Neural cell (in vitro differentiated cells): ENCODE data around the gene C1orf185. TPM values are rescaled to one million over a fixed set of nuclear protein-coding genes. Genes with fewer than 3 reads are reported as not detected.

Experiments used
- H2AFZ ChIP-seq: fragments of 200-600, 300-800 bp; sonication (generic), shearing (Covaris generic); 2 replicates; pipeline ENCODE4 v1.6.0; 2014; ENCODE audit warnings: low read depth, mild to moderate bottlenecking, antibody characterized with exemption, low read length, moderate library complexity
- H3F3A ChIP-seq: fragments of 200-600 bp; shearing (Covaris generic); 2 replicates; pipeline ENCODE4 v1.6.1; 2016; ENCODE audit warnings: mild to moderate bottlenecking, moderate library complexity, mixed read lengths, antibody characterized with exemption, low read length; ENCODE audit not compliant: insufficient read depth, poor library complexity, severe bottlenecking
- H3K27ac ChIP-seq: fragments of 200-600, 300-800 bp; sonication (generic), shearing (Covaris generic); 2 replicates; pipeline ENCODE4 v1.5.1; 2014; ENCODE audit warnings: mild to moderate bottlenecking, low read length, moderate library complexity
- H3K27me3 ChIP-seq: fragments of 300-800, 200-600 bp; sonication (generic), shearing (Covaris generic); 2 replicates; pipeline ENCODE4 v1.6.0; 2014; ENCODE audit warnings: mild to moderate bottlenecking, low read depth, low read length, moderate library complexity; ENCODE audit not compliant: insufficient read depth
- H3K36me3 ChIP-seq: fragments of 300-800, 200-600 bp; sonication (generic), shearing (Covaris generic); 2 replicates; pipeline ENCODE4 v1.5.1; 2014; ENCODE audit warnings: mild to moderate bottlenecking, antibody characterized with exemption, low read length, moderate library complexity; ENCODE audit not compliant: insufficient read depth
- H3K4me2 ChIP-seq: fragments of 300-800, 200-600 bp; sonication (generic), shearing (Covaris generic); 2 replicates; pipeline ENCODE4 v1.6.0; 2014; ENCODE audit warnings: mild to moderate bottlenecking, low read length
- H3K4me3 ChIP-seq: fragments of 300-800, 200-600 bp; sonication (generic), shearing (Covaris generic); 2 replicates; pipeline ENCODE4 v1.5.1; 2014; ENCODE audit warnings: mild to moderate bottlenecking, low read length, moderate library complexity
- H3K79me2 ChIP-seq: fragments of 200-600 bp; shearing (Covaris generic); replicated peaks from 2 replicates; pipeline ENCODE4 v1.6.0; 2014; ENCODE audit warnings: mild to moderate bottlenecking, low read length, moderate library complexity; ENCODE audit not compliant: insufficient read depth
- H3K9ac ChIP-seq: fragments of 300-800, 200-600 bp; sonication (generic), shearing (Covaris generic); 2 replicates; pipeline ENCODE4 v1.6.1; 2016; ENCODE audit warnings: mild to moderate bottlenecking, low read length, mixed read lengths
- H3K9me2 ChIP-seq: fragments of 200-600 bp; shearing (Covaris generic); 2 replicates; pipeline ENCODE4 v1.6.1; 2016; ENCODE audit warnings: mild to moderate bottlenecking, low read length, mixed read lengths; ENCODE audit not compliant: insufficient read depth
- H3K9me3 ChIP-seq: fragments of 200-600, 300-800 bp; sonication (generic), shearing (Covaris generic); 2 replicates; pipeline ENCODE4 v1.6.1; 2016; ENCODE audit warnings: mild to moderate bottlenecking, mixed run types, low read length, moderate library complexity, mixed read lengths
- H4K20me1 ChIP-seq: fragments of 200-600 bp; shearing (Covaris generic); 2 replicates; pipeline ENCODE4 v1.6.1; 2016; ENCODE audit warnings: mild to moderate bottlenecking, mixed run types; ENCODE audit not compliant: insufficient read depth
- EP300 ChIP-seq: fragments of 450-650 bp; conservative IDR thresholded peaks from 2 replicates; pipeline ENCODE4 v1.6.1; 2014; ENCODE audit warnings: antibody characterized with exemption, mild to moderate bottlenecking, moderate library complexity; ENCODE audit not compliant: poor library complexity, severe bottlenecking
- MXI1 ChIP-seq: fragments of 450-650 bp; conservative IDR thresholded peaks from 2 replicates; pipeline ENCODE4 v1.6.1; 2014; ENCODE audit warnings: antibody characterized with exemption, mild to moderate bottlenecking; ENCODE audit not compliant: poor library complexity, severe bottlenecking
- POLR2AphosphoS5 ChIP-seq: IDR thresholded peaks from 2 replicates; pipeline ENCODE4 v1.6.1; 2012
- RAD21 ChIP-seq: fragments of 450-650 bp; conservative IDR thresholded peaks from 2 replicates; pipeline ENCODE4 v1.6.1; 2014; ENCODE audit warnings: antibody characterized with exemption, mild to moderate bottlenecking, moderate library complexity
- TAF1 ChIP-seq: IDR thresholded peaks from 2 replicates; pipeline ENCODE4 v1.6.1; 2012; ENCODE audit warnings: low read depth
- polyA plus RNA-seq: library from polyadenylated mRNA; depleted of rRNA; stranded (reverse); fragments of >200 nt; gene quantifications from 2 replicates; pipeline ENCODE4 v1.2.3, GENCODE V29; 2014
- TF ChIP-seq, protein P1 (sequence below): fragments of 450-650 bp; IDR thresholded peaks from 2 replicates; pipeline ENCODE4 v1.5.1; 2014; ENCODE audit warnings: antibody characterized with exemption, mild to moderate bottlenecking, moderate library complexity; ENCODE audit not compliant: poor library complexity, severe bottlenecking
- TF ChIP-seq, protein P2 (sequence below): IDR thresholded peaks from 2 replicates; pipeline ENCODE4 v1.6.1; 2012; ENCODE audit warnings: borderline replicate concordance

The C1orf185 gene
- polyA plus RNA-seq, 1 donor from 2014 or later, result not detected

DNA sequence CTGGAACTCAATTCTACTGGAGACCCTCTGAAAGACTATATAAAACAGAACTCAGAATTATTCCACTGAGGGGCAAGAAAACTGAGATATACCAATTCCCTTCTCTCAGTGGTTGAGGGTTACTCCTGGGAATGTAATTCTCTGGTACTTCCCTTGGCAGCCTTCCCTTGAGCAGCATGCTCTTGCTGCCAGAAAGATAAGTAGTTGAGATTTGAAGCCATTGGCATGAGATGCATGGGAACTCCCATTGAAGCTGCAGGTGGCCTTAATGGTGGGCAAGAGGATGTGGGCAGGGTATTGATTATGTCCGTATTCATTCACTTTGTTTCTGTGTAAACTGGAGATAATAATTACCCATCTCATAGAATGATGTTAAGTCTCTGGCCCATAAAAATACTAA is 28.6 kb upstream of the C1orf185 start:
- no peaks in the 10 kb centered on the region for H3K79me2 ChIP-seq
- no peak overlapping the region for H3K27ac ChIP-seq
- H3K9me2 ChIP-seq, result no peaks in the 10 kb centered on the region
- TF ChIP-seq, protein P1, sequence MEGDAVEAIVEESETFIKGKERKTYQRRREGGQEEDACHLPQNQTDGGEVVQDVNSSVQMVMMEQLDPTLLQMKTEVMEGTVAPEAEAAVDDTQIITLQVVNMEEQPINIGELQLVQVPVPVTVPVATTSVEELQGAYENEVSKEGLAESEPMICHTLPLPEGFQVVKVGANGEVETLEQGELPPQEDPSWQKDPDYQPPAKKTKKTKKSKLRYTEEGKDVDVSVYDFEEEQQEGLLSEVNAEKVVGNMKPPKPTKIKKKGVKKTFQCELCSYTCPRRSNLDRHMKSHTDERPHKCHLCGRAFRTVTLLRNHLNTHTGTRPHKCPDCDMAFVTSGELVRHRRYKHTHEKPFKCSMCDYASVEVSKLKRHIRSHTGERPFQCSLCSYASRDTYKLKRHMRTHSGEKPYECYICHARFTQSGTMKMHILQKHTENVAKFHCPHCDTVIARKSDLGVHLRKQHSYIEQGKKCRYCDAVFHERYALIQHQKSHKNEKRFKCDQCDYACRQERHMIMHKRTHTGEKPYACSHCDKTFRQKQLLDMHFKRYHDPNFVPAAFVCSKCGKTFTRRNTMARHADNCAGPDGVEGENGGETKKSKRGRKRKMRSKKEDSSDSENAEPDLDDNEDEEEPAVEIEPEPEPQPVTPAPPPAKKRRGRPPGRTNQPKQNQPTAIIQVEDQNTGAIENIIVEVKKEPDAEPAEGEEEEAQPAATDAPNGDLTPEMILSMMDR, result no peak
- TF ChIP-seq EP300, result no peak
- TF ChIP-seq RAD21, result no peak
- TF ChIP-seq MXI1, result no peak
- TF ChIP-seq POLR2AphosphoS5, result no peak
- TF ChIP-seq, protein P2, sequence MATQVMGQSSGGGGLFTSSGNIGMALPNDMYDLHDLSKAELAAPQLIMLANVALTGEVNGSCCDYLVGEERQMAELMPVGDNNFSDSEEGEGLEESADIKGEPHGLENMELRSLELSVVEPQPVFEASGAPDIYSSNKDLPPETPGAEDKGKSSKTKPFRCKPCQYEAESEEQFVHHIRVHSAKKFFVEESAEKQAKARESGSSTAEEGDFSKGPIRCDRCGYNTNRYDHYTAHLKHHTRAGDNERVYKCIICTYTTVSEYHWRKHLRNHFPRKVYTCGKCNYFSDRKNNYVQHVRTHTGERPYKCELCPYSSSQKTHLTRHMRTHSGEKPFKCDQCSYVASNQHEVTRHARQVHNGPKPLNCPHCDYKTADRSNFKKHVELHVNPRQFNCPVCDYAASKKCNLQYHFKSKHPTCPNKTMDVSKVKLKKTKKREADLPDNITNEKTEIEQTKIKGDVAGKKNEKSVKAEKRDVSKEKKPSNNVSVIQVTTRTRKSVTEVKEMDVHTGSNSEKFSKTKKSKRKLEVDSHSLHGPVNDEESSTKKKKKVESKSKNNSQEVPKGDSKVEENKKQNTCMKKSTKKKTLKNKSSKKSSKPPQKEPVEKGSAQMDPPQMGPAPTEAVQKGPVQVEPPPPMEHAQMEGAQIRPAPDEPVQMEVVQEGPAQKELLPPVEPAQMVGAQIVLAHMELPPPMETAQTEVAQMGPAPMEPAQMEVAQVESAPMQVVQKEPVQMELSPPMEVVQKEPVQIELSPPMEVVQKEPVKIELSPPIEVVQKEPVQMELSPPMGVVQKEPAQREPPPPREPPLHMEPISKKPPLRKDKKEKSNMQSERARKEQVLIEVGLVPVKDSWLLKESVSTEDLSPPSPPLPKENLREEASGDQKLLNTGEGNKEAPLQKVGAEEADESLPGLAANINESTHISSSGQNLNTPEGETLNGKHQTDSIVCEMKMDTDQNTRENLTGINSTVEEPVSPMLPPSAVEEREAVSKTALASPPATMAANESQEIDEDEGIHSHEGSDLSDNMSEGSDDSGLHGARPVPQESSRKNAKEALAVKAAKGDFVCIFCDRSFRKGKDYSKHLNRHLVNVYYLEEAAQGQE, result no peak
- H4K20me1 ChIP-seq, result no peaks in the 10 kb centered on the region
- no peak overlapping the region for H3K4me2 ChIP-seq
- no peak overlapping the region for H3K4me3 ChIP-seq
- H2AFZ ChIP-seq, result no peak overlapping the region
- no peaks in the 10 kb centered on the region for H3K36me3 ChIP-seq
- no peaks in the 10 kb centered on the region for H3K27me3 ChIP-seq
- H3K9me3 ChIP-seq, result no peaks in the 10 kb centered on the region
- no peak overlapping the region for H3K9ac ChIP-seq
- H3F3A ChIP-seq, result no peaks in the 10 kb centered on the region

DNA sequence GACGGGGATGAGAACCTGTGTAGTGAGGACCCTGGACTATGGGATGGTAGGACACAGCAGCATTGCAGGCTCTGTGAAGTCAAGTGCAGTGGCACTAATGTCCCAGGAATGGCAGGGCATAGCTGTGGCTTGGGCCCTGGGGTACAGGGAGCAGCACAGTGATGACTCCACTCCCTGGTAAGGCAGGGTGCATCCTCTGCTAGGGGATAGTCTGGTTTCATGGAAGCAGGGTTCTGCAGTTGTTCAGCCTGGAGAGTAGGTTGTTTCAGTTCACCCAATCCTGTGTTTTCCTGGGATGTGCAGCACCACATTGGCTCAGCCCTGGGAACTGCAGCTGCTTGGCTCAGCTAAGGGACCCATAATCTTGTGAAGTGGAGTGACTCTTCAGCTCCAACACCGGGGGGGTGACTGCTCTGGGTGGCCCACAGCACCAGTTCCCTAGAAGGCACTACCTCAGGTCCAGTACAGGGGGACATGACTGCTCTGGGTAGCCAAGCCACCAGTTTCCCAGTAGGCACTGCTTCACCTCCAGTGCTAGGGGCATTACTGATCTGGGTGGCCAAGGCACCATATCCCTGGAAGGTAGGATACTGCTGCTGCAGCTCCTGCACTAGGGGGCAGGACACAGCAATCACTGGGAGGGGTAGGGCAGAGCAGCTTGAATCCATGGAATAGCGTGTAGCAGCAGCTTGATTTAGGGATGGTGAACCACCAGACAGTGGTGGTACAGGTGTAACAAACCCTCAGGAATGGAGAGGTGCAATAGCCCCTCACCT is 15.3 kb upstream of the C1orf185 start:
- Histone ChIP-seq H3K9ac (no peak overlapping the region), H3K36me3 (no peaks in the 10 kb centered on the region), H3K27me3 (no peaks in the 10 kb centered on the region), H3K79me2 (no peaks in the 10 kb centered on the region), H3K27ac (no peak overlapping the region), H3K9me3 (no peaks in the 10 kb centered on the region), H3K4me2 (no peak overlapping the region), H3F3A (no peaks in the 10 kb centered on the region), H3K9me2 (no peaks in the 10 kb centered on the region), H2AFZ (no peak overlapping the region), H3K4me3 (no peak overlapping the region), H4K20me1 (no peaks in the 10 kb centered on the region)
- TF ChIP-seq, protein P2, result no peak
- TF ChIP-seq TAF1, result no peak
